ENCODE results near the gene MAP3K1.

Gene MAP3K1

GRCh38 chr5:56914678-56915077 lies 99.3 kb downstream of the MAP3K1 start:
- H3K4me3 ChIP-seq (ENCODE audit: low read depth, low read length) = no peak overlapping the region
- TF ChIP-seq CTCF (IDR thresholded peaks at IDR 0.05; ENCODE audit: low read depth, low read length, missing control alignments) = no peak
- DNase-seq (ENCODE audit: low read depth) = no peak

- TF ChIP-seq CTCF (IDR thresholded peaks at IDR 0.05; ENCODE audit: low read depth, low read length, missing control alignments) = no peak
- DNase-seq (ENCODE audit: low read depth) = no peak
Observed at GRCh38 chr5:56917534-56917933, 102.2 kb downstream of the MAP3K1 start.

GRCh38 chr5:56918054-56918453 lies 102.7 kb downstream of the MAP3K1 start:
- DNase-seq (ENCODE audit: low read depth) = no peak
- TF ChIP-seq CTCF (IDR thresholded peaks at IDR 0.05; ENCODE audit: low read depth, low read length, missing control alignments) = no peak

More at GRCh38 chr5:56917534-56917933, 102.2 kb downstream of the MAP3K1 start:
- H3K4me3 ChIP-seq (ENCODE audit: low read depth, low read length) = no peak overlapping the region

GRCh38 chr5:56919942-56920662 lies 104.8 kb downstream of the MAP3K1 start:
- TF ChIP-seq CTCF (IDR thresholded peaks at IDR 0.05; ENCODE audit: low read depth, low read length, missing control alignments) = no peak
- no peak for DNase-seq (ENCODE audit: low read depth)

More at GRCh38 chr5:56918054-56918453, 102.7 kb downstream of the MAP3K1 start:
- H3K4me3 ChIP-seq (ENCODE audit: low read depth, low read length) = no peak overlapping the region

GRCh38 chr5:56922922-56923321 lies 107.6 kb downstream of the MAP3K1 start:
- no peak overlapping the region for H3K4me3 ChIP-seq (ENCODE audit: low read depth, low read length)
- no peak for DNase-seq (ENCODE audit: low read depth)

More at GRCh38 chr5:56919942-56920662, 104.8 kb downstream of the MAP3K1 start:
- H3K4me3 ChIP-seq (ENCODE audit: low read depth, low read length) = no peak overlapping the region

GRCh38 chr5:56934325-56934724 lies 119.0 kb downstream of the MAP3K1 start:
- DNase-seq (ENCODE audit: low read depth) = no peak
- no peak for TF ChIP-seq CTCF (IDR thresholded peaks at IDR 0.05; ENCODE audit: low read depth, low read length, missing control alignments)
- no peak overlapping the region for H3K4me3 ChIP-seq (ENCODE audit: low read depth, low read length)

More at GRCh38 chr5:56922922-56923321, 107.6 kb downstream of the MAP3K1 start:
- TF ChIP-seq CTCF (IDR thresholded peaks at IDR 0.05; ENCODE audit: low read depth, low read length, missing control alignments) = no peak

- DNase-seq (ENCODE audit: low read depth) = no peak
- H3K4me3 ChIP-seq (ENCODE audit: low read depth, low read length) = no peak overlapping the region
- no peak for TF ChIP-seq CTCF (IDR thresholded peaks at IDR 0.05; ENCODE audit: low read depth, low read length, missing control alignments)
Observed at GRCh38 chr5:56938858-56939257, 123.5 kb downstream of the MAP3K1 start.

All from GM12864 (cell line).